AG04449 (cell line): ENCODE data around the gene OR13C5.
"Not testable (repeated sequence)": the region's sequence is repeated elsewhere in the genome, so short reads cannot be mapped to it uniquely, and the experiment has no call there.

Source experiments
- CTCF ChIA-PET: fragments of 350-600 bp; formaldehyde crosslinking; extraction: SDS; loops from one replicate; lab custom pipeline; 2021; ENCODE audit warnings: antibody characterized with exemption; lab: Yijun Ruan, JAX
- POLR2A ChIA-PET: fragments of 400-600, 350-600 bp; formaldehyde crosslinking; extraction: SDS; loops from one replicate; lab custom pipeline; 2020; ENCODE audit warnings: antibody characterized with exemption, inconsistent platforms; lab: Yijun Ruan, JAX
- DNase-seq: peaks from one replicate; pipeline ENCODE4 v3.0.0-alpha.2; 2010; ENCODE audit warnings: low read depth, low spot score
- H3K4me3 ChIP-seq: 2 replicates; pipeline ENCODE4 v1.5.1; 2011; ENCODE audit warnings: low read depth, mild to moderate bottlenecking, control low read depth, low read length
- CTCF ChIP-seq: IDR thresholded peaks from one replicate; pipeline ENCODE4 v1.5.1; 2011; ENCODE audit warnings: mild to moderate bottlenecking, moderate library complexity, low read length, control low read depth, inconsistent platforms; ENCODE audit not compliant: insufficient read depth; ENCODE audit errors: missing control alignments

The OR13C5 gene

GRCh38 chr9:104608336-104608735 is 9.1 kb upstream of the OR13C5 start:
- no peak for DNase-seq
- no peak for TF ChIP-seq CTCF
- no peak overlapping the region for H3K4me3 ChIP-seq
- ChIA-PET CTCF (no interaction called here), POLR2A (no interaction called here)

DNA sequence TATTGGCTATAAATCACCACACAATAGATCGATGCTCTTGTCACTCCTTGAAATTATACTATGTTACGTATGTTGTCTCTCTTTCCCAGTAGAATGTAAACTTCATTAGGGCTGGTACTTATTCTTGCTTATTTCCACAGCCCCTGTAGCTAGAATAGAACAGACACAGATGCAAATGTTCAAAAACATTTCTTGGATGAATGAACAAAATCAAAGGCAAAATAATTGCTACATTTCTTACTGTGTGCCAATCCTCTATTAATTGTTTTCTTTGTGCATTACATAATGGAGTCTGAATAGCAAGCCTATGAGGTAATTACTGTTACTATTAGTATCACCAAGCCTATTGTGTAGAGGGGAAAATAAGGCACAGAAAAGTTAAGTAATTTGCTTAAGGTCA is 6.9 kb upstream of the OR13C5 start:
- no peak overlapping the region for H3K4me3 ChIP-seq
- TF ChIP-seq CTCF = no peak
- no peak for DNase-seq
- ChIA-PET POLR2A (no interaction called here), CTCF (no interaction called here)

GRCh38 chr9:104605527-104605926 is 6.3 kb upstream of the OR13C5 start, which contains the start of gene OR13C2:
Gene OR13C2, minus strand, starts transcription at chr9:104605627. Its CDS starts 0 bp downstream, at chr9:104605627.
- DNase-seq, CTCF ChIA-PET, POLR2A ChIA-PET, H3K4me3 ChIP-seq: not testable (repeated sequence)

DNA sequence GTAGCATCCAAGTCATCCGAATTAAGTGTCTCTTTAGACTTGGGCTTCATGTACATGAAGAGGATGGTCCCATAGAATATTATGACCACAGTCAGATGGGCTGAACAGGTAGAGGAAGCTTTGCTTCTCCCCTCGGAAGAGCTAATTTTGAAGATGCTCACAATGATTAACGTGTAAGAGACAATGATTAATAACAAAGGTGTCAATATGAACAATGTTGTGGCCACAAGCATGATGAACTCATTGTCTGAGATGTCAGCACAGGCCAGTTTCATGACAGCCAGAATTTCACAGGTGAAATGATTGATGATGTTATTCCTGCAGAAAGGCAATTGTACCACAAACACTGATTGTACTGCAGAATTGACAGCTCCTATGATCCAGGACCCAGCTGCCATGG is 5.6 kb upstream of the OR13C5 start:
- TF ChIP-seq CTCF = no peak
- ChIA-PET CTCF (no interaction called here), POLR2A (no interaction called here)
- no peak for DNase-seq
- no peak overlapping the region for H3K4me3 ChIP-seq

DNA sequence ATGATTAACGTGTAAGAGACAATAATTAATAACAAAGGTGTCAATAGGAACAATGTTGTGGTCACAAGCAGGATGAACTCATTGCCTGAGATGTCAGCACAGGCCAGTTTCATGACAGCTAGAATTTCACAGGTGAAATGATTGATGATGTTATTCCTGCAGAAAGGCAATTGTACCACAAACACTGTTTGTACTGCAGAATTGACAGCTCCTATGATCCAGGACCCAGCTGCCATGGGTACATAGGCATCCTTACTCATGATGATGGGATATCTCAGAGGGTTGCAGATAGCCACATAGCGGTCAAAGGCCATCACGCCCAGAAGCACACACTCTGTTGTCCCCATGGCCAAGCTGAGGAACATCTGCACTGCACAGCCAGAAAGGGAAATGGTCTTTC is 464 bp downstream of the OR13C5 start:
- CTCF ChIA-PET, DNase-seq, H3K4me3 ChIP-seq, POLR2A ChIA-PET: not testable (repeated sequence)

DNA sequence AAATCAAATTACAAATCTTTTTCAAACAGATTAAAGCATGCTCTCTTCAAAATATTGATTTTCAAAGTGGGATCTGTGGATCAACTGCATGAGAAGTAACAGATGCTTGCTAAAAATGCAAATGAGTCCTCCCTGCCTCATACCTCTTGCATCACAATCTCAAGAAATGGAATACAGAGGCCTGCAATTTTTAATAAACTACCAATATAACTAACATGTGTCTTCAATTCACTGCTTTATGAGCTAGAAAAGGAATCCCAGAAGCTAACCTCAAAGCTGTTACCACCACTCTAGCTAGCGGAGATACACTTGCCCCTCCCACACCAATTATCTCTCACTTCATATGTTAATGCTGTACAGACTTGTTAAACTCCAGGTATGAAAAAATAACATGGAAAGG is 9.6 kb downstream of the OR13C5 start:
- DNase-seq = no peak
- CTCF ChIA-PET = no interaction called here

DNA sequence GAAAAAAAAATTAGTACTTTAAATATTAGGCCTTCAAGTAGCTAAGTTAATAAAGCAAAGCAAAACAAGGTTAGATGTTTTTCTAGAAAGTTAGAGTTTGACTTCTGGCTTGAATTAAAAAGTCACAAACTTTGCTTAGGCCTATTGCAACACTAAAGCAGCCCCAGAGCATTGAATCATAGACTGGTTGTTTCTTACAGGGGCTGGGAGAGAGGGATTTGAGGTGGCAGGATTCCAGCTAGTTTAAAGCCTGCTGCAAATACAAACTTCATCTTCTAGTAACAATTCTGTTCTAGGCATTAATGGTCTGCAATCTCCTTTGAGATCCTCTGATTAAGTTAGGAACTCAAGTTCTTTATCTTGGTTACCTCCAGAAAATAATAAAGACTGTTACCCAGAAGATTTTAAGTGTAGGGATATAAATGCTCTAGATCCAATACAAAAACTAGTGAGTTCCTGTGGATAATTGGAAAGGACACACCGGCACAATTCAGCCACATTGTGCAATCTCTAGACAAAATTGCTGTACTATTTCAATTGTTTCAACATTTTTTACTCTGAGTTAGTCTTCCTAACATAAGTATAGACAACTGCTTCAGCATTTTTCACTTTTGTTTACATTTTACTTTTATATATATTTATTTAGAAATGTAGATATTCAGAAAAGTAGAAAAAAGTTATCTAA is 12.6 kb downstream of the OR13C5 start:
- no peak overlapping the region for H3K4me3 ChIP-seq
- POLR2A ChIA-PET = no interaction called here
- DNase-seq = no peak
- CTCF ChIA-PET = no interaction called here
- TF ChIP-seq CTCF = no peak

More for the DNA sequence above, 9.6 kb downstream of the OR13C5 start:
- no peak overlapping the region for H3K4me3 ChIP-seq
- POLR2A ChIA-PET = no interaction called here
- TF ChIP-seq CTCF = no peak
